ENCODE results near the gene TDP1.

Gene TDP1

DNA sequence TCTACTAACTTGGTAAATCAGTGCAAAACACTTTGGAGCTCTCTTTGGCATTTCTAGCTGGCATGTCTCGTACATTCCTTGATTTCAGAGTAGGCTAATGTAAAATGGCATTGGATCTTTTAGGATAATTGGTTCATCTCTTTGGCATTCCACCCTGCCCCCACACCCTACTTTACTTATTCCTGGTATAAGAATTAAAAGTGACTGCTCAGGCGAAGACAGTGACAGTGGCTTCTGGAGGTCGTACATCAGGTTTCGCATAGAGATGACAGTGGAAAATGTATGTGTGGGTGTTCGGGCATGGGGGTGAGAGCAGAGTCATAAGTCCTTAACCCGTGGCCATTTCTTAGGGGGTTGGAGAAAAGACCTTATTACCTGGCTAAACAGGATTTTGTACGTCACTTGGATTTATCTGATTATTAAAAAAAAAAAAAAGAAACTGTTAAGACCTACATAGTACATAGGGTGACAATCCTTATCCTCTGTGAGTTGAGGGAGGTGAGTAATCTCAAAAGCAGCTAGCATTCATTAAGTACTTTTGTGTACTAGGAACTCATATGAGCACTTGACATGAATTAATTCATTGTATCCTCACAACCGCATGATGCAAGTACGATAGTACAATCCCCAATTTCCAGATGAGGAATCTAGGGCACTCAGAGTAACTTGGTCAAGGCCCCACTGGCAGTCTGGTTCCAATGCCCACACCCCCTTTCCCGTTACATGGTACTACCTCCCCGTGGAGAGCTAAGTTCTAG lies 83.7 kb downstream of the TDP1 start:
- Histone ChIP-seq H3K9me3 (peaks cover 0 to 4% (median 0%) of the 10 kb centered on the region in 3 donors), H3K4me3 (no peak overlapping the region), H3K27ac (no peak overlapping the region), H3K4me1 (no peaks in the 10 kb centered on the region), H3K36me3 (peaks cover 17 to 50% (median 47%) of the 10 kb centered on the region in 3 donors), H3K27me3 (no peaks in the 10 kb centered on the region)
- intact Hi-C loops (cut with DNase I; ENCODE audit: low total_unique reads): no loop called here
- no peak for DNase-seq
- no peak for TF ChIP-seq CTCF (IDR thresholded peaks at IDR 0.05)

- Histone ChIP-seq H3K4me1 (no peaks in the 10 kb centered on the region), H3K4me3 (no peak overlapping the region), H3K27me3 (no peaks in the 10 kb centered on the region), H3K9me3 (peaks cover 0 to 4% (median 0%) of the 10 kb centered on the region in 3 donors), H3K36me3 (peaks cover 17 to 51% (median 45%) of the 10 kb centered on the region in 3 donors), H3K27ac (no peak overlapping the region)
- intact Hi-C loops (cut with DNase I; ENCODE audit: low total_unique reads): no loop called here
- no peak for TF ChIP-seq CTCF (IDR thresholded peaks at IDR 0.05)
- DNase-seq: no peak
Measured at GRCh38 chr14:90040411-90040810, 84.7 kb downstream of the TDP1 start.

DNA sequence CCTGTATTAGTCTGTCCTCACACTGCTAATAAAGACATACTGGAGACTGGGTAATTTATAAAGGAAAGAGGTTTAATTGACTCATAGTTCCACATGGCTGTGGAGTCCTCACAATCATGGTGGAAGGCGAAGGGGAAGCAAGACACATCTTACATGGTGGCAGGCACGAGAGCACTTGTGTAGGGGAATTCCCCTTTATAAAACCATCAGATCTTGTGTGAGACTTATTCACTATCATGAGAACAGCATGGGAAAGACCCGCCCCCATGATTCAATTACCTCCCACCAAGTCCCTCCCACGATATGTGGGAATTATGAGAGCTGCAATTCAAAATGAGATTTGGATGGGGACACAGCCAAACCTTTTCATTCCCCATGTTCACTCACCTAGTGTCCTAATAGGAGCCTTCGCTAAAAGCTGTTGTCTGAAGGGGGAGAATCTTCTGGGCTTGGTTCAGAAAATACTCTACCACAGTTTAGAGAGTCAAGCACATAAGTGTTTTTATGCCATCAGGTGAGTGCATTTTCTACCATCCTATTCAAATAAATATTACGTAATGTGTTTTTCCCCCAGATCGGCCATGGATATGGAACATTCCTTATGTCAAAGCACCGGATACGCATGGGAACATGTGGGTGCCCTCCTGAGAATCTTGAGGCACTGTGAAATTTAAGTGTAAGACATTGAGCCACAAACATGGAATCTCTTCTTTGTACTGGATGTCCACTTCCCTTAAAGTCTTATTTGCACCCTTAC lies 86.9 kb downstream of the TDP1 start:
- intact Hi-C loops (cut with DNase I; ENCODE audit: low total_unique reads): no loop called here
- Histone ChIP-seq H3K4me1 (no peaks in the 10 kb centered on the region), H3K4me3 (no peak overlapping the region), H3K27me3 (no peaks in the 10 kb centered on the region), H3K36me3 (peaks cover 9 to 31% (median 24%) of the 10 kb centered on the region in 3 donors), H3K9me3 (peaks cover 0 to 2% (median 0%) of the 10 kb centered on the region in 3 donors), H3K27ac (no peak overlapping the region)
- no peak for DNase-seq
- no peak for TF ChIP-seq CTCF (IDR thresholded peaks at IDR 0.05)

GRCh38 chr14:90045616-90046015 lies 89.9 kb downstream of the TDP1 start:
- Histone ChIP-seq H3K27me3 (peaks cover 0 to under 1% of the 10 kb centered on the region in 2 donors), H3K4me1 (no peaks in the 10 kb centered on the region), H3K27ac (no peak overlapping the region), H3K4me3 (no peak overlapping the region), H3K9me3 (no peaks in the 10 kb centered on the region), H3K36me3 (peaks cover 0 to 21% (median 14%) of the 10 kb centered on the region in 3 donors)
- intact Hi-C loops (cut with DNase I; ENCODE audit: low total_unique reads): no loop called here
- no peak for TF ChIP-seq CTCF (IDR thresholded peaks at IDR 0.05)
- no peak for DNase-seq

- H3K36me3 ChIP-seq: peaks cover 0 to 8% (median 5%) of the 10 kb centered on the region in 3 donors
- TF ChIP-seq CTCF (IDR thresholded peaks at IDR 0.05): no peak
- no peak overlapping the region for H3K4me3 ChIP-seq
- DNase-seq: no peak
- H3K27me3 ChIP-seq: peaks cover 0 to 21% of the 10 kb centered on the region in 2 donors
- H3K27ac ChIP-seq: no peak overlapping the region
- H3K4me1 ChIP-seq: no peaks in the 10 kb centered on the region
- intact Hi-C loops (cut with DNase I; ENCODE audit: low total_unique reads): no loop called here
- no peaks in the 10 kb centered on the region for H3K9me3 ChIP-seq
Measured at GRCh38 chr14:90049390-90049789, 93.7 kb downstream of the TDP1 start.
